CD4-positive, alpha-beta T cell treated with Interleukin-10 for 1 hour (primary cell): ENCODE results near the gene PSG7.
"Not testable (repeated sequence)": the region's sequence is repeated elsewhere in the genome, so short reads cannot be mapped to it uniquely, and the experiment has no call there.

ENCODE experiments used
- DNase-seq: peaks from one replicate; pipeline ENCODE4 v3.0.0-alpha.2; 2020

The PSG7 gene

GRCh38 chr19:42912941-42913340 lies 24.1 kb downstream of the PSG7 start:
- DNase-seq, result not testable (repeated sequence)

DNA sequence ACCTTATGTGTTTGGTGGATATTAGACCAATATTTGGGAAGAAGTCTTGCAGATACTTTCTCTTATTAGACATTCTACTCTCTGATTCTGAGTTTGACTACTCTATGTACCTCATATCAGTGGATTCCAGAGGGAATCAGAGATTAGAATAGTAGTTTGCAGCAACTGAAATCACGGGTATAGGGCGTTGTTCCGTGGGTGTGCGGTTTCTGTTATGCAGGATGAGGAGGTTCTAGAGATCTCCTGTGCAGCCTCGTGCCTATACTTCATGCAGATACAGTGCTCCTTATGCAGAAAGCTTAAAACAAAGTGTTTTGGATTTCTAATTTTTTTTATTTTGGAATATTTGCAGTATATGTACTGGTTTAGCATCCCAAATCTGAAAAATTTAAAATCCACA lies 25.3 kb downstream of the PSG7 start:
- not testable (repeated sequence) for DNase-seq

GRCh38 chr19:42906162-42906561 lies 30.8 kb downstream of the PSG7 start:
- DNase-seq, result not testable (repeated sequence)

DNA sequence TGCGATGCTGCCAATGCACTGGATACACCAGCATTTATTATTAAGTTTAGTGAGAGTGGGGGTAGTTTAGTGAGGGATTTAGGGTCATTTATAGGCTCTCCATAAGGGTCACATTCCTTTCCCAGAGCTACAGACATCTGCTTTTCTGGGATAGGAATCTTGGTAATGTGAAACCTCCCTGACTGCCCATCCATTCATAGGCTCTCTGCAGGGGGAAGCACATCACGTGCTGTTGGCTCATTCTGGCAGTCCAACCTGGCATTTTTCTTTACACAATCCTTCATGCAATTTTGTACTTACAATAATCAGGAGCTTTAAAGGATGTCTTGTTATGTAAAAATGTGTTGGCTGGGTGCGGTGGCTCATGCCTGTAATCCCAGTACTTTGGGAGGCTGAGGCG lies 36.4 kb downstream of the PSG7 start:
- not testable (repeated sequence) for DNase-seq

DNA sequence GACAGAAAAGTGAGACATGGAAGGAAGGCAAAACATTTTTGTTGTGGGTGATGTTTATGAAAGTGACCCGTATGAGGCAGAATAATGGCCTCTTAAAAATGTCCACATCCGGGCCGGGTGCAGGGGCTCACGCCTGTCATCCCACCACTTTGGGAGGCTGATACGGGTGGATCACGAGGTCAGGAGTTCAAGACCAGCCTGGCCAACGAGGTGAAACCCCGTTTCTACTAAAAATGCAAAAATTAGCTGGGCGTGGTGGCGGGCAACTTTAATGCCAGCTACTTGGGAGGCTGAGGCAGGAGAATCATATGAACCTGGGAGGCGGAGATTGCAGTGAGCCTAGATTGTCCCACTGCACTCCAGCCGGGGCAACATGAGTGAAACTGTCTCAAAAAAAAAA lies 37.3 kb downstream of the PSG7 start:
- DNase-seq, result not testable (repeated sequence)

GRCh38 chr19:42899110-42899509 lies 37.9 kb downstream of the PSG7 start:
- DNase-seq, result not testable (repeated sequence)

DNA sequence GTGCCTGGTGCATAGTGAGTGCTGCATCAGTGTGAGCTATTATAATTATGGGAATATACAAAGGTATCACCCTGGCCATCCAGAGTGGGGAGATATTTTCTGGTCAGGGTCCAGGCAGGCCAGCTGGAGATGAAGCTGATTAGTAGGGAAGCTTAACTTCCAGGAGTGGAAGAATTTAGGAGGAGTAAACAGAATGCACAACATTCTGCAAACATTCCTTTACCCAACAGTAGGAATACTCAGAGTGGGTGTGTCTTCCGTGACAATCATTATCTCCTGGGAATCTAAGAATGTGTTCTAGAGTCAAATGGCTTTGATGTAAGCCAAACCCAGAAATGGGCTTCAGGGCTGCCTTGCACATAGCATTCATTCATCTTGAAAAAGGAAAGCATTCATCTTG lies 38.4 kb downstream of the PSG7 start:
- DNase-seq, result not testable (repeated sequence)

DNA sequence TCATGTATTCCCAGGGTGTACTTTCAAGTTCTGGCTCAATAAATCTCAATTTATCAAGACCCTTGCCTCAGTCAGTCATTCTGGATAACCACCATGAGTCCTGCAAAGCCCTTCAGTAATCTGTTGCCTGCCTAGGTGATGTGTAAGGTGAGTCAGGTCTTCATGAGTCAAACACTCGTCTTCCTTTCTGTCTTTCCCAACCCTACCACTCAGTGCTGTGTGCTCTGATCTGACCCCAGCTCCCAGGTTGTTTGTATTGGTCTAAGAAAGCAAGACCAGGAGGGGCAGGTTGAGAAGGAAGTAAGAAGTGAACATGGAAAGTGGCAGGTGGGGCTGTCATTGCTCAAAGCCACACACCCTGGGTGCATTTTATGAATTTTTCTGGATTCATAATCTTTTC lies 39.3 kb downstream of the PSG7 start:
- not testable (repeated sequence) for DNase-seq

- DNase-seq, result not testable (repeated sequence)
Observed at GRCh38 chr19:42890446-42890845, 46.6 kb downstream of the PSG7 start.

GRCh38 chr19:42887876-42888445 lies 49.0 kb downstream of the PSG7 start:
- DNase-seq, result not testable (repeated sequence)

GRCh38 chr19:42882730-42883129 lies 54.3 kb downstream of the PSG7 start:
- not testable (repeated sequence) for DNase-seq

- DNase-seq, result not testable (repeated sequence)
Observed at GRCh38 chr19:42882010-42882409, 55.0 kb downstream of the PSG7 start.

DNA sequence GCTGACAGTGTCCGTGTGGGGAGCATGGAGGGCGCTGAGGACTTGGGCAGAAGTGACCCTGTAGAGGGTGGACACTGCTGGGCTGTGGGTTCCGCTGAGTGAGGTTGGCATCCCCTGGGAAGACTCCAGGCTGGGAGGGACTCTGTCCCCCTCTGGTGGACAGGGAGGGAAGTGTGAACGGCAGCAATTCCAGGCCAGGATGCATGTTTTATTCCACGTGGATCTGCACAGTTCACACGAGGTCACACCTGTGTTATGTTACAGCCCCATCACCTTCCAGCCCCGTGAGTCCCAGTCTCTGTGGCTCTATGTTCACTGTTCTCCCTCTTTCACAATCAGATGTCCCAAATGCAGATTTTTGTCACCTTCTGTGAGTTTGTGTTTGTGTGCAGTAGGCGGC lies 55.7 kb downstream of the PSG7 start:
- DNase-seq, result not testable (repeated sequence)

GRCh38 chr19:42880621-42881020 lies 56.4 kb downstream of the PSG7 start:
- DNase-seq, result not testable (repeated sequence)

DNA sequence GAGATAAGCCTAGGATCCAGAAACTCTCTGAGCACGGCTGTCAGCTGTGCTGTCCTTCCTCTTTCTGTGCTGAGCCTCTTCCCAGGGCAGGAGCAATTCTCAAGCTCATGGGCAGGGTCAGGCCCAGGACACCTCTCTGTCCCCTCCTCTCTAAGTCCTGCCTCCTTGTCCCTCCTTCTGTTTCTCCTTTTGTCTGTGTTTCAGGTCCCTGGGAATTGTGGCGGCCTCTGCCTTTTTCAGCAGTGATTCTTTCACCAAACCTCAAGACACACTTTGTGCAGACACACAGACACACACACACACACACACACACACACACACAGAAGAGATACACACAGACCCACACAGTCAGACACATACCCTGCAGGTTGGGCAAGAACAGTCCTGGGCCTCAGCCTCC lies 57.4 kb downstream of the PSG7 start, which contains the start of gene PSG1:
TSS of gene PSG1 (minus strand) at position 101 of the 400 bp plus-strand sequence. CDS start 132 bp downstream, outside the sequence.
- DNase-seq, result no peak

DNA sequence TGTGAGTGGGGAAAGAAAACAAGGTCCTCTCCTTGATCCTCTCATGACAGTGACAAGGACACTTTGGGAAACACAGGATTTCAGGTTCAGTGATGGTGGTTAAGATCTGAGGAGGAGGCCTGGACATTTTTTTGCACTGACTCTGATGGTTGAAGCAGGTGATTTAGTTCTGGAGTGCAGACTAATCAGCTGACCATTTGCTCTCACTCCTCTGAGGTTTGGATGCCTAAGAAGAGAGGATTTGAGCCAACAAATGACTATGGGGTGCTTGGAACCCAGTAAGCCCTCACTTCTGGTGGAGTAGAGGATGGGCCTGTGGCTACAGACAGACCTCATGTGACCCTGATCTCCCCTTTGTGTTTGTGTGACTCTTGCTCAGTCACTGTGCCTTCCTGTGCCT lies 60.4 kb downstream of the PSG7 start:
- not testable (repeated sequence) for DNase-seq

GRCh38 chr19:42875881-42876280 lies 61.1 kb downstream of the PSG7 start:
- DNase-seq, result not testable (repeated sequence)

DNA sequence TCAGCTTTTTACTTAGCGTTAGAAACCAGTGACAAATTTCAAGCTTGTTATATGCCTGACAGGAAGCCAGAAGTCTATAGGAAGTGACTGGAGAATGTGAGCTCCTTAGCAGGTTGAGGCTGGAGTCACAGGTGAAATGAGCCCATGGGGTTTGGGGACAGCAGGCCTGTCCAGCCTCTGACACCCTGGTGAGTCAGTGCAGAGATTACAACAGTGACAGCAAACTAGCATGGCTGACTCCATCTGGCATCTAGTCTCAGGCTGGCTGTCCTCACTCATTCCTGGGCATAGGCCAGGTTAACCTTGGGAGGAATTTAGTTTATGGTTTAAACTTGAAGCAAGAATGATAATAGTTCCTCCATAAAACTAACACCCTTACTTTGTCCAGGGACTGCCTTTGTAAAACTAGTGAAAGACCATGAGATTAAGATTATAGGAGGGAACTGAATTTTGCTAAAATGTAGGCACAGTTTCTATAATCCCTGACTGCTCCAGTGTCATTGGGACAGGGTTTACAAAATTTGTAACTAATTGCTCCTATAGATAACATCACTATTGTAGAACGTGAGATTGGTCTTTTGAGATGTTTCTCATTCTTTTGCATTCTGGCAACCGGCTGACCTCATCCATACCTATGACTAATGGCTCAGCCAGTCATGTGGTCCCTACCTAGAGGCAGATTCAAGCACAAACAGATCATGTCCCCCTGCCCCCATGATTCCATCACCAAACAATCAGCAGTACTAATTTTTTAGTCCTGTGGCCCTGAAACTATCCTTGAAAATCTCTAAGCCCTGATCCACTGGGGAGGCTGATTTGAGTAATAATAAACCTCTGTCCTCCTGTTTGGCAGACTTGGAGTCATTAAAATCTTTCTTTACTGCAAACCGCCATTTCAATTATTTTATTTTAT lies 61.9 kb downstream of the PSG7 start:
- not testable (repeated sequence) for DNase-seq

GRCh38 chr19:42874136-42874535 lies 62.9 kb downstream of the PSG7 start:
- DNase-seq, result not testable (repeated sequence)
